Liver (tissue), 2 donors: Measurements from ENCODE around the gene GON4L.

ENCODE experiments used
- REST ChIP-seq: IDR thresholded peaks from 2 replicates; pipeline ENCODE4 v1.6.1; 2016; ENCODE audit warnings: antibody characterized with exemption, mild to moderate bottlenecking
- SP1 ChIP-seq: IDR thresholded peaks from 2 replicates; pipeline ENCODE4 v1.6.1; 2018; ENCODE audit warnings: antibody characterized with exemption, mild to moderate bottlenecking
- donor health status: healthy.

- TF ChIP-seq REST (no peak), SP1 (no peak)
Observed at GRCh38 chr1:155834296-155834926, 22.6 kb downstream of the GON4L start.
